Mesenteric fat pad (tissue), 1 donor: Measurements from ENCODE around the gene MERTK. TPM values are rescaled to one million over a fixed set of nuclear protein-coding genes. Genes with fewer than 3 reads are reported as not detected.
"Not testable (repeated sequence)": the region's sequence is repeated elsewhere in the genome, so short reads cannot be mapped to it uniquely, and the experiment has no call there.

ENCODE experiments used
- DNase-seq: peaks from one replicate; pipeline ENCODE4 v3.0.0-alpha.2; 2020; ENCODE audit warnings: low spot score
- total RNA-seq: library from RNA; stranded (reverse); fragmentation: NEBNext Ultra II Directional; extraction: Animal tissue kit (Norgen Biotek cat#: 25700); gene quantifications from one replicate; pipeline ENCODE4 v1.2.1, GENCODE V29; 2021
- donor health status: DM: yes; HTN: yes; CAD: no.

Gene MERTK
- total RNA-seq, 1 donor from 2014 or later, result 47.0 TPM

- not testable (repeated sequence) for DNase-seq
These were observed 141.7 kb downstream of the MERTK start for GRCh38 chr2:112040066-112040465.

DNA sequence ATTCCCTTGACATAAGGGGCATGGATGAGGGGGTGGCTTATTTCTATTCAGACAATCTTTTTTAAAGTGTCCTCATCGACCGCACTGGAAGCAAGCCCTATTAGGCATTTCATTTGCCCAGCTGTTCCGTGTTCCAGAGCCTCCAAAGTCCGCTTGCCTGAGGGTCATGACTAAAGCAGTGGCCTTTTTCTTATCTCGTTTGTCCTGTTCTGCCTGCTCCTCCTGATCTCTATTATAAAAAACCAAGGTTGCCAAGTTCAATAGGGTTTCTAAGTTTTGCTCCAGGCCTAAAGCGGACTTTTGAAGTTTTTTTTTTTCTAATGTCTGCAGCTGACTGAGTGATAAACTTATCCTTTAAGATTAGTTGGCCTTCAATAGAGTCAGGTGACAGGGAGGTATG lies 143.1 kb downstream of the MERTK start:
- not testable (repeated sequence) for DNase-seq

GRCh38 chr2:112045446-112046014 lies 147.1 kb downstream of the MERTK start:
- DNase-seq, result no peak

- DNase-seq, result no peak
These were observed 147.8 kb downstream of the MERTK start for GRCh38 chr2:112046231-112046630.

GRCh38 chr2:112047537-112048235 lies 149.3 kb downstream of the MERTK start:
- DNase-seq, result no peak

DNA sequence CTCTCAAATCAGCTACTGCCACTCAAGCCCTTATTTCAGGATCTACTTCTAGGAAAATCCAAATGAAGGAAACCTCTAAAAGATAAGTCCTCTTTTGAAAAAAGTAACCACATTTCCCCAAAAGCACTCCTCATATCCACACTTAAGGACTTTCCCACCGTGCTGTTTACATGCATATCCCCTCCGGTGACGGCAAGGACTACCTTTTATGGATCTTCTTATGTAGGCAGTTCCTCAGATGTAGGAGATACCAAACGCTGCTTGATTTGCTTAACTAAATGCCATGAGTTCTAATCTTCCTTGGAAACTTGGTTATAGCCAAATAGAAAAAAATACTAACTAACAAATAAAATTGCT lies 149.8 kb downstream of the MERTK start:
- no peak for DNase-seq

GRCh38 chr2:112048887-112049286 lies 150.5 kb downstream of the MERTK start:
- DNase-seq, result no peak

GRCh38 chr2:112050316-112050715 lies 151.9 kb downstream of the MERTK start:
- DNase-seq, result no peak

- peak; percentile 98 for DNase-seq
These were observed 155.8 kb downstream of the MERTK start for GRCh38 chr2:112053917-112054846.

DNA sequence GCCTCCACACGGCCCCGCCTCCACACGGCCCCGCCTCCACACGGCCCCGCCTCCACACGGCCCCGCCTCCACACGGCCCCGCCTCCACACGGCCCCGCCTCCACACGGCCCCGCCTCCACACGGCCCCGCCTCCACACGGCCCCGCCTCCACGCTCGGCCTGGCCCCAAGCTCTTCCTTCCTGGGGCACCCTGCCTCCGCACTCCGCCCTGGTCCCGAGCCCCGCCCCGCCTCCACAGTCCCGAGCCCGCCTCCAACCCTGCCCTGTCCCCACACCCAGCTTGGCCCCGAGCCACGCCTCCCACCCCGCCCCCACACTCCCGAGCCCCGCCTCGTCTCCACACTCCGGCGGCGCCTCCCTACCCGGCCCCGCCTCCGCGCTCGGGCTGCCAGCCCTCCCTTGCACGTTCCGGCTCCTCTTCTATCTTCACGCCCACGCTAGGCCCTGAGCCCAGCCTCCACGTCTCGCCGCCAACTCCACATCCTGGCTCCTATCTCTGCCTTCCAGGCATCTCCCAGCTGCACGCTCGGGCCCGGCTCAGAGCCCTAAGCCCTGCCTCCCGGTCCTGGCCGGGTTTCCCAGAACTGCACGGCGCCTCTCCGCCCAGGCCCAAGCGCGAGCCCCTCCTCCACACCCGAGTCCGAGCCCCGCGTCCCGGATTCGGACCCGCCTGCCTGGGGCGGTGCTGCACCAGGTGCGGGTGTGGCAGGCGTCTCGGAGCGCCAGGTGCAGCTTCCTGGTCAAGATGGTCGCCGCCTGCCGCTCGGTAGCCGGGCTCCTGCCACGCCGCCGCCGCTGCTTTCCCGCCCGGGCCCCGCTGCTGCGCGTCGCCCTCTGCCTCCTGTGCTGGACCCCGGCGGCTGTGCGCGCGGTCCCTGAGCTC lies 156.7 kb downstream of the MERTK start, which contains the start of gene TMEM87B:
Gene TMEM87B, plus strand, starts transcription at position 423 of the 883 bp plus-strand sequence. Its CDS starts 323 bp downstream, at position 746.
- peak; percentile 99 for DNase-seq

DNA sequence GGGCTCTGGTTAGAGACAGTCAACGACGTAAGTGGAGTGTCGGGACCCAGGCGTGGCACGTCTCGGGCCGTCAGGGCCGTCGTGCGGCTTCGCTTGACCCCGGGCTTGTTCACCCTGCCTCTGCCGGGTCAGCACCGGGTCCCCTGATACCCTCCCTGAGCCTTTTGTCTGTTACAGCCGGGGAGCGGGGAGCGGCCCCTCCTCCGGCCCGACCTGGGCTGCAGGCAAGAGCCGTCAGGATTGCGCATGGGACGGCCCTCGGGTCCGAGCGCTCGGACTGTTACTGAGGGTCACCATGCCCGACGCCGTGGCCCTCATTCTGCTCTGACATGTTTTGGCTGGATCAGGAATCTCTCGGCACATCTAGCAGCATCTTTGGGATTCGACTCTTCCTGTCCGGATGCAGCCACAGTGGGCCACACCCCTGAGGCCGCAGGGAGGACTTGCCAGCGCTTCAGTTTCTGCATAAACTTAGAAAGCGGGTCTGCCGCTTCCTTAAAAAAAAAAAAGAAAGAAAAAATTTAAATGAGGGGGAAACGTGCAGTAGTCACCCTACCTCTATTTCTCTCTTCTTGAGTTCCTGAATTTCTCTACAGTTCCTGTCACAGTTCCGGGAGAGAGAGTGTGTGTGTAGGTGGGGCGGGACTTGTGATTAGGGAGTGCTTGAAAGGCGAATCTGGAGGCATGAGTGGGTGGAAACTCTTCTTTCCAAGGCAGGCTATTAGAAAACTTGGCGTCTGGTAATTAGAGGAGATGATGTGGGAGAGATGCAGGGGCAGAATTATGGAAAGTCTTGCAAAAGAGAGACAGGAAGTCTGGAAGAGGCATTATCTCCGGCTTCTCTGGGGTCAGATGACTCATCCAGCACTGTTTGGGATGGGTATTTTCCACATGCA lies 157.6 kb downstream of the MERTK start:
- no peak for DNase-seq

GRCh38 chr2:112056626-112056987 lies 158.2 kb downstream of the MERTK start:
- DNase-seq, result no peak

DNA sequence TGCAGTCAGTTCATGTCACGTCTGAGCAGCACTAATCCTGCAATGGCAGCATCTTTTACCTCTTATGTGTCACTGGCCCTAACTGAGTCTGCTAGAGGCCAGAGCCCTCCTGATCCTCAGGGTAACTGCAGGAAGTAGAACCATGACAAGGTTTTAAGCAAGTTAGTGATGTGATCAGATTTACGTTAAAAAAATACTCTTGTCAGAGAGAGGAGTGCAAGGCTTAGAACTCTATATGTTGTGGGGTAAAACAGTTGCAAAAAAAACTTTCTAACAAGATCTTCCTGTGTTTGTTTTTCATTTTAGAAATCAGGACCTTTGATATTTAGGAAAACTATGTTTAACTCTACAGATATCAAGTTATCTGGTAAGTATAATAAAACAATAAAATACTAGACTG lies 161.3 kb downstream of the MERTK start:
- no peak for DNase-seq

- DNase-seq, result no peak
These were observed 162.9 kb downstream of the MERTK start for GRCh38 chr2:112061299-112061698.

GRCh38 chr2:112061840-112062239 lies 163.4 kb downstream of the MERTK start:
- DNase-seq, result no peak

DNA sequence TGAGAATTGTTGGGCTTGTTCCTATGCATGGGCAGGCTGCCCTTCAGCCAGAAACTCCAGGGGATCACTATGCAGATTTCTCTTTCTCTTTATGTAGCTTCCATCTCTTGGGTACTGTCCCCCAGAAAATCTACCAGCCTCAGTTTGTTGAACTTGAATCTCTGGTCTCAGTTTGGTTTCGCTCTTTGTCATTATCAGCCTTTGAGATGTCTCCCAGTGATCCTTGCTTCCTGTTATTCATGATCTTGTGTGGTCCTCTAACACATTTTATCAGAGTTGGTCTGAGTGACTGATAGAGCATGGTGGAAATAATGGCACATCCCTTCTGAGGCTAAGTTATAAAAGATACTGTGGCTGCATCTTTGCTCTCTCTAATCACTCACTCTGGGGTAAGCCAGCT lies 164.5 kb downstream of the MERTK start:
- DNase-seq, result no peak

DNA sequence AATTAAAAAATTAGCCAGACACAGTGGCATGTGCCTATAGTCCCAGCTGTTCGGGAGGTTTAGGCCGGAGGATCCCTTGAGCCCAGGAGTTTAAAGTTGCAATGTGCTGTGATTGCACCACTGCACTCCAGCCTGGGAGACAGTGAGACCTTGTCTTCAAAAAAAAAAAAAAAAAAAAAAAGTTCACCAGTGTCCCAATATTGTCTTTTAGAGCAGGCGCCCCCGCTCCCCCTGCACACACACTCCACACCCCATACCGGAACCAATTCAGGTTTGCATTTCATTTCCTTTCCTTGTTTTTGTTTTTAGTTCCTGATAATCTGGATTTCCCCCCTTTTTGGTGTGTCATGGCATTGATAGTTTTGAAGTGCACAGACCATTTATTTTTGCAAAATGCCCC lies 167.1 kb downstream of the MERTK start:
- DNase-seq, result no peak

- no peak for DNase-seq
These were observed 167.6 kb downstream of the MERTK start for GRCh38 chr2:112065966-112066365.

GRCh38 chr2:112069794-112070193 lies 171.4 kb downstream of the MERTK start:
- DNase-seq, result not testable (repeated sequence)

DNA sequence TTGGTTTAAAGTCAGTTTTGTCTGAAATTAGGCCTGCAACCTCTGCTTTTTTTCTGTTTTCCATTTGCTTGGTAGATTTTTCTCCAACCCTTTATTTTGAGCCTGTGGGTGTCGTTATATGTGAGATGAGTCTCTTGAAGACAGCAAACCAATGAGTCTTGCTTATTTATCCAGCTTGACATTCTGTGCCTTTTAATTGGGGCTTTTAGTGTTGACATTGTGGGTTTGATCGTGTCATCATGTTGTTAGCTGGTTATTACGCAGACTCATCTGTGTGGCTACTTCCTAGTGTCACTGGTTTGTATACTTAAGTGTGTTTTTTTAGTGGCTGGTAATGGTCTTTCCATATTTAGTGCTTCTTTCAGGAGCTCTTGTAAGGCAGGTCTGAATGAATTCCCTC lies 175.5 kb downstream of the MERTK start:
- no peak for DNase-seq
